OCI-LY1 (cell line): ENCODE measurements around the gene KCTD3.

Source experiments
- EZH2 ChIP-seq: fragments of 200-600 bp; sonication (generic), shearing (Covaris generic); IDR thresholded peaks from 2 replicates; pipeline ENCODE4 v1.8.0; 2017; ENCODE audit warnings: borderline replicate concordance, mixed run types, mild to moderate bottlenecking, antibody characterized with exemption, low read length, moderate library complexity, mixed read lengths
- TF ChIP-seq, protein P1 (sequence below): fragments of 200-600 bp; sonication (generic), shearing (Covaris generic); IDR thresholded peaks from 2 replicates; pipeline ENCODE4 v1.5.1; 2017; ENCODE audit warnings: mild to moderate bottlenecking, antibody characterized with exemption, low read length, moderate library complexity, mixed read lengths

DNA sequence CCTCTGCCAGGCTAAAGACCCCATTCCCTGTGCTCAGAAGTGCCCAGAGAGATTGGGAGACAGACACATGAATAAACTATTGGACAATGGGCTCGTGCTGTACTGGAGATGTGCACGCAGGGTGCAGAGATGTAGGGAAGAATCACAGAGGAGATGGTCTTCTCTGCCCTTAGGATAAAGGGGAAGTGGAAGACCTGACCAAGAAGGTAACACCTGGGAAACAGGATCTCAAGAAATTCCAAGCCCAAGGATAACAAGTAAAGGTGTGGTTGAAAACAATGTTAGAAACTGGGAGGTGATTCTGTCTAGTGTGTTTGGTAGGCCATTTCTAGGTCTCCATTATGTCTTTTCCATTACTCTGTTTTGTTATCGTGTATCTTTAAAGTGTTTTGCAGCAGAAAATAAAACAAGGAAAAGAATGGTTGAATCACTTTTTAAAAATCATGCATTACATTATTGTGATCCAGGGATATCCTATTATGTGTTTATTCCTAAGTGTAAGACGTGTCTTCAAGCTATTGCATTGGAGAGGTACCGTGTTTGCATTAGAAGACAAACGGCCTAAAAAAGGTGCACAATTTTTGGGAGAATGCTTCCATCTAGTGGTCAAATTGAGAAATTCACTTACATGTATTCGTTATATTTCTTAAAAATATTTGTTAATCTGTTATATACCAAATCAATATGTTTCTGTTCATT, 40.8 kb upstream of the KCTD3 start:
- TF ChIP-seq, protein P1, sequence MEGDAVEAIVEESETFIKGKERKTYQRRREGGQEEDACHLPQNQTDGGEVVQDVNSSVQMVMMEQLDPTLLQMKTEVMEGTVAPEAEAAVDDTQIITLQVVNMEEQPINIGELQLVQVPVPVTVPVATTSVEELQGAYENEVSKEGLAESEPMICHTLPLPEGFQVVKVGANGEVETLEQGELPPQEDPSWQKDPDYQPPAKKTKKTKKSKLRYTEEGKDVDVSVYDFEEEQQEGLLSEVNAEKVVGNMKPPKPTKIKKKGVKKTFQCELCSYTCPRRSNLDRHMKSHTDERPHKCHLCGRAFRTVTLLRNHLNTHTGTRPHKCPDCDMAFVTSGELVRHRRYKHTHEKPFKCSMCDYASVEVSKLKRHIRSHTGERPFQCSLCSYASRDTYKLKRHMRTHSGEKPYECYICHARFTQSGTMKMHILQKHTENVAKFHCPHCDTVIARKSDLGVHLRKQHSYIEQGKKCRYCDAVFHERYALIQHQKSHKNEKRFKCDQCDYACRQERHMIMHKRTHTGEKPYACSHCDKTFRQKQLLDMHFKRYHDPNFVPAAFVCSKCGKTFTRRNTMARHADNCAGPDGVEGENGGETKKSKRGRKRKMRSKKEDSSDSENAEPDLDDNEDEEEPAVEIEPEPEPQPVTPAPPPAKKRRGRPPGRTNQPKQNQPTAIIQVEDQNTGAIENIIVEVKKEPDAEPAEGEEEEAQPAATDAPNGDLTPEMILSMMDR = peak; percentile 58
- no peak for TF ChIP-seq EZH2
